Adrenal gland (tissue), 5 donors: Measurements from ENCODE around the gene HEXIM2.

ENCODE experiments used
- CTCF ChIP-seq, 6 experiments: fragments of 450-650 bp in 4 of 6; fragments of 200-600 bp in 2 of 6; sonication (generic) in 1 of 6; IDR thresholded peaks; 1 replicate in 5 of 6; 2 replicates in 1 of 6; pipeline versions ENCODE4 v1.5.1 to v1.8.0; 2016 to 2021; ENCODE audit warnings: antibody characterized with exemption in 6 of 6, mild to moderate bottlenecking in 2 of 6, moderate library complexity in 1 of 6
- POLR2A ChIP-seq, 2 donors: fragments of 450-650 bp; IDR thresholded peaks; one replicate each; pipeline ENCODE4 v1.6.1; 2017; ENCODE audit warnings: antibody characterized with exemption in 2 of 2, mild to moderate bottlenecking in 2 of 2, moderate library complexity in 1 of 2
- donor health status: DM: no; HTN: no; CAD: no.

GRCh38 chr17:45201457-45201856 is 39.8 kb downstream of the HEXIM2 start:
- no peak for TF ChIP-seq CTCF (IDR thresholded peaks at IDR 0.05)
- no peak for TF ChIP-seq POLR2A (IDR thresholded peaks at IDR 0.05)
